Neural cell (in vitro differentiated cells): Measurements from ENCODE around the gene FYN. TPM values are rescaled to one million over a fixed set of nuclear protein-coding genes. Genes with fewer than 3 reads are reported as not detected.

Experiments used
- H2AFZ ChIP-seq: fragments of 200-600, 300-800 bp; sonication (generic), shearing (Covaris generic); 2 replicates; pipeline ENCODE4 v1.6.0; 2014; ENCODE audit warnings: low read depth, mild to moderate bottlenecking, antibody characterized with exemption, low read length, moderate library complexity
- H3F3A ChIP-seq: fragments of 200-600 bp; shearing (Covaris generic); 2 replicates; pipeline ENCODE4 v1.6.1; 2016; ENCODE audit warnings: mild to moderate bottlenecking, moderate library complexity, mixed read lengths, antibody characterized with exemption, low read length; ENCODE audit not compliant: insufficient read depth, poor library complexity, severe bottlenecking
- H3K27ac ChIP-seq: fragments of 200-600, 300-800 bp; sonication (generic), shearing (Covaris generic); 2 replicates; pipeline ENCODE4 v1.5.1; 2014; ENCODE audit warnings: mild to moderate bottlenecking, low read length, moderate library complexity
- H3K27me3 ChIP-seq: fragments of 300-800, 200-600 bp; sonication (generic), shearing (Covaris generic); 2 replicates; pipeline ENCODE4 v1.6.0; 2014; ENCODE audit warnings: mild to moderate bottlenecking, low read depth, low read length, moderate library complexity; ENCODE audit not compliant: insufficient read depth
- H3K36me3 ChIP-seq: fragments of 300-800, 200-600 bp; sonication (generic), shearing (Covaris generic); 2 replicates; pipeline ENCODE4 v1.5.1; 2014; ENCODE audit warnings: mild to moderate bottlenecking, antibody characterized with exemption, low read length, moderate library complexity; ENCODE audit not compliant: insufficient read depth
- H3K4me2 ChIP-seq: fragments of 300-800, 200-600 bp; sonication (generic), shearing (Covaris generic); 2 replicates; pipeline ENCODE4 v1.6.0; 2014; ENCODE audit warnings: mild to moderate bottlenecking, low read length
- H3K4me3 ChIP-seq: fragments of 300-800, 200-600 bp; sonication (generic), shearing (Covaris generic); 2 replicates; pipeline ENCODE4 v1.5.1; 2014; ENCODE audit warnings: mild to moderate bottlenecking, low read length, moderate library complexity
- H3K79me2 ChIP-seq: fragments of 200-600 bp; shearing (Covaris generic); replicated peaks from 2 replicates; pipeline ENCODE4 v1.6.0; 2014; ENCODE audit warnings: mild to moderate bottlenecking, low read length, moderate library complexity; ENCODE audit not compliant: insufficient read depth
- H3K9ac ChIP-seq: fragments of 300-800, 200-600 bp; sonication (generic), shearing (Covaris generic); 2 replicates; pipeline ENCODE4 v1.6.1; 2016; ENCODE audit warnings: mild to moderate bottlenecking, low read length, mixed read lengths
- H3K9me2 ChIP-seq: fragments of 200-600 bp; shearing (Covaris generic); 2 replicates; pipeline ENCODE4 v1.6.1; 2016; ENCODE audit warnings: mild to moderate bottlenecking, low read length, mixed read lengths; ENCODE audit not compliant: insufficient read depth
- H3K9me3 ChIP-seq: fragments of 200-600, 300-800 bp; sonication (generic), shearing (Covaris generic); 2 replicates; pipeline ENCODE4 v1.6.1; 2016; ENCODE audit warnings: mild to moderate bottlenecking, mixed run types, low read length, moderate library complexity, mixed read lengths
- H4K20me1 ChIP-seq: fragments of 200-600 bp; shearing (Covaris generic); 2 replicates; pipeline ENCODE4 v1.6.1; 2016; ENCODE audit warnings: mild to moderate bottlenecking, mixed run types; ENCODE audit not compliant: insufficient read depth
- CTCF ChIP-seq: fragments of 450-650 bp; IDR thresholded peaks from 2 replicates; pipeline ENCODE4 v1.5.1; 2014; ENCODE audit warnings: antibody characterized with exemption, mild to moderate bottlenecking, moderate library complexity; ENCODE audit not compliant: poor library complexity, severe bottlenecking
- EP300 ChIP-seq: fragments of 450-650 bp; conservative IDR thresholded peaks from 2 replicates; pipeline ENCODE4 v1.6.1; 2014; ENCODE audit warnings: antibody characterized with exemption, mild to moderate bottlenecking, moderate library complexity; ENCODE audit not compliant: poor library complexity, severe bottlenecking
- EZH2 ChIP-seq: fragments of 200-600, 300-800 bp; shearing (Covaris generic), sonication (generic); IDR thresholded peaks from 2 replicates; pipeline ENCODE4 v1.6.1; 2014; ENCODE audit warnings: antibody characterized with exemption, low read length, borderline replicate concordance, mild to moderate bottlenecking; ENCODE audit not compliant: insufficient read depth, poor library complexity, severe bottlenecking
- MXI1 ChIP-seq: fragments of 450-650 bp; conservative IDR thresholded peaks from 2 replicates; pipeline ENCODE4 v1.6.1; 2014; ENCODE audit warnings: antibody characterized with exemption, mild to moderate bottlenecking; ENCODE audit not compliant: poor library complexity, severe bottlenecking
- POLR2AphosphoS5 ChIP-seq: IDR thresholded peaks from 2 replicates; pipeline ENCODE4 v1.6.1; 2012
- RAD21 ChIP-seq: fragments of 450-650 bp; conservative IDR thresholded peaks from 2 replicates; pipeline ENCODE4 v1.6.1; 2014; ENCODE audit warnings: antibody characterized with exemption, mild to moderate bottlenecking, moderate library complexity
- REST ChIP-seq: IDR thresholded peaks from 2 replicates; pipeline ENCODE4 v1.6.1; 2012; ENCODE audit warnings: borderline replicate concordance
- SMC3 ChIP-seq: fragments of 450-650 bp; conservative IDR thresholded peaks from 2 replicates; pipeline ENCODE4 v1.6.1; 2014; ENCODE audit warnings: antibody characterized with exemption, mild to moderate bottlenecking, moderate library complexity; ENCODE audit not compliant: poor library complexity
- TAF1 ChIP-seq: IDR thresholded peaks from 2 replicates; pipeline ENCODE4 v1.6.1; 2012; ENCODE audit warnings: low read depth
- polyA minus RNA-seq: library from RNA; depleted of rRNA, polyadenylated mRNA; stranded (reverse); fragments of >200 nt; gene quantifications from 2 replicates; pipeline ENCODE4 v1.2.3, GENCODE V29; 2014
- polyA plus RNA-seq: library from polyadenylated mRNA; depleted of rRNA; stranded (reverse); fragments of >200 nt; gene quantifications from 2 replicates; pipeline ENCODE4 v1.2.3, GENCODE V29; 2014

FYN gene
- 277 and 306 TPM in 2 replicates for polyA plus RNA-seq
- polyA minus RNA-seq: 309 and 355 TPM in 2 replicates

GRCh38 chr6:111873178-111874024, at the start of gene FYN:
TSS of gene FYN (minus strand) at chr6:111873452. CDS start at chr6:111720051, 153,401 bp downstream.
- peak within 1 kb of the TSS; percentile 75 for H3K4me2 ChIP-seq
- H3K9me3 ChIP-seq: no peaks in the 10 kb centered on the region
- H3F3A ChIP-seq: peaks cover 6% of the 10 kb centered on the region
- H3K27me3 ChIP-seq: no peaks in the 10 kb centered on the region
- H2AFZ ChIP-seq: peak within 1 kb of the TSS; percentile 22
- no peaks in the 10 kb centered on the region for H3K36me3 ChIP-seq
- peak within 1 kb of the TSS; percentile 97 for H3K27ac ChIP-seq
- H4K20me1 ChIP-seq: peaks cover 3% of the 10 kb centered on the region
- peak; percentile 76 for TF ChIP-seq REST
- TF ChIP-seq TAF1: peak; percentile 77
- TF ChIP-seq POLR2AphosphoS5: peak; percentile 91
- peak; percentile 45 for TF ChIP-seq EP300
- TF ChIP-seq SMC3: peak; percentile 62
- peak; percentile 65 for TF ChIP-seq RAD21
- TF ChIP-seq EZH2: no peak
- TF ChIP-seq CTCF: peak; percentile 80
- TF ChIP-seq MXI1: peak; percentile 79
- H3K4me3 ChIP-seq: peak within 1 kb of the TSS; percentile 85
- peaks cover 38% of the 10 kb centered on the region for H3K79me2 ChIP-seq
- H3K9me2 ChIP-seq: no peaks in the 10 kb centered on the region
- H3K9ac ChIP-seq: peak within 1 kb of the TSS; percentile 97

- H2AFZ ChIP-seq: no peak overlapping the region
- H3K4me2 ChIP-seq: no peak overlapping the region
- H3K36me3 ChIP-seq: no peaks in the 10 kb centered on the region
- H3K4me3 ChIP-seq: no peak overlapping the region
- no peaks in the 10 kb centered on the region for H3K9me2 ChIP-seq
- no peaks in the 10 kb centered on the region for H3K27me3 ChIP-seq
- no peak for TF ChIP-seq TAF1
- TF ChIP-seq EZH2: no peak
- TF ChIP-seq REST: no peak
- TF ChIP-seq POLR2AphosphoS5: no peak
- no peak for TF ChIP-seq MXI1
- TF ChIP-seq SMC3: no peak
- TF ChIP-seq CTCF: no peak
- TF ChIP-seq RAD21: no peak
- TF ChIP-seq EP300: no peak
- no peak overlapping the region for H3K9ac ChIP-seq
- H3K27ac ChIP-seq: no peak overlapping the region
- H4K20me1 ChIP-seq: no peaks in the 10 kb centered on the region
- no peaks in the 10 kb centered on the region for H3F3A ChIP-seq
- no peaks in the 10 kb centered on the region for H3K9me3 ChIP-seq
- no peaks in the 10 kb centered on the region for H3K79me2 ChIP-seq
Observed at GRCh38 chr6:111922454-111923297, 49.4 kb upstream of the FYN start.
